ENCODE data around the gene CEP250.

GRCh38 chr20:35529552-35529951 lies 74.2 kb downstream of the CEP250 start, which contains the start of gene C20orf173:
- TF ChIP-seq POLR2AphosphoS5 (IDR thresholded peaks at IDR 0.05; ENCODE audit: low read depth, low read length), result no peak
- no peak for TF ChIP-seq POLR2A (IDR thresholded peaks at IDR 0.05; ENCODE audit: low read depth, low read length)
